Loucy (cell line): ENCODE results near the gene ZNF423.

Experiments
- CTCF ChIP-seq: fragments of 200-600 bp; sonication (generic); conservative IDR thresholded peaks from 2 replicates; pipeline ENCODE4 v1.5.1; 2014; ENCODE audit warnings: mild to moderate bottlenecking, antibody characterized with exemption, low read length
- EZH2phosphoT487 ChIP-seq: fragments of 200-600 bp; IDR thresholded peaks from 2 replicates; pipeline ENCODE4 v1.6.1; 2018; ENCODE audit warnings: antibody characterized with exemption, mild to moderate bottlenecking, moderate library complexity, borderline replicate concordance

- TF ChIP-seq CTCF (no peak), EZH2phosphoT487 (no peak)
Observed at GRCh38 chr16:49900875-49901274, 45.0 kb upstream of the ZNF423 start.
